H1 (cell line): ENCODE measurements around the gene CRACDL. TPM values are rescaled to one million over a fixed set of nuclear protein-coding genes. Genes with fewer than 3 reads are reported as not detected.

ENCODE experiments used
- CTCF ChIA-PET: fragments of 300-600 bp; sonication (Branson Sonifier 250); formaldehyde crosslinking; loops from one replicate; lab custom pipeline; 2021; ENCODE audit not compliant: partially characterized antibody; lab: Charles Lee
- POLR2A ChIA-PET: fragments of 300-600 bp; sonication (Branson Sonifier 250); formaldehyde crosslinking; loops from one replicate; lab custom pipeline; 2021; ENCODE audit warnings: inconsistent platforms; ENCODE audit not compliant: partially characterized antibody; lab: Charles Lee
- DNase-seq, 2 experiments: peaks; one replicate each; pipeline versions ENCODE4 v3.0.0 to v3.0.0-alpha.2; 2010 to 2022; ENCODE audit warnings: low spot score in 2 of 2, low read depth in 1 of 2, mixed read lengths in 1 of 2
- FAIRE-seq: peaks from 2 replicates; lab custom pipeline; 2011; peaks lifted over from hg19 to GRCh38; lab: Jason Lieb, UNC
- H2AFZ ChIP-seq: 2 replicates; pipeline ENCODE4 v1.8.1; 2012; ENCODE audit warnings: low read length, inconsistent platforms
- H2AK5ac ChIP-seq: 2 replicates; pipeline ENCODE4 v1.6.1; 2013; ENCODE audit warnings: low read depth, low read length
- H2BK120ac ChIP-seq: replicated peaks from 2 replicates; pipeline ENCODE3; 2013; ENCODE audit warnings: low read depth, low read length, inconsistent platforms
- H2BK12ac ChIP-seq: 2 replicates; pipeline ENCODE4 v1.6.1; 2013; ENCODE audit warnings: low read depth, low read length
- H2BK15ac ChIP-seq: 2 replicates; pipeline ENCODE4 v1.6.1; 2013; ENCODE audit warnings: low read length
- H2BK20ac ChIP-seq: 2 replicates; pipeline ENCODE4 v1.6.1; 2013; ENCODE audit warnings: low read length
- H2BK5ac ChIP-seq: 2 replicates; pipeline ENCODE4 v1.6.1; 2013; ENCODE audit warnings: low read depth, low read length
- H3K14ac ChIP-seq: 2 replicates; pipeline ENCODE4 v1.6.1; 2013; ENCODE audit warnings: inconsistent platforms; ENCODE audit not compliant: insufficient read length
- H3K18ac ChIP-seq: 2 replicates; pipeline ENCODE4 v1.6.1; 2013; ENCODE audit warnings: low read length; ENCODE audit errors: extremely low read depth
- H3K23ac ChIP-seq: 2 replicates; pipeline ENCODE4 v1.6.1; 2013; ENCODE audit warnings: inconsistent platforms; ENCODE audit not compliant: insufficient read length
- H3K23me2 ChIP-seq: 2 replicates; pipeline ENCODE4 v1.6.1; 2013; ENCODE audit warnings: low read depth, low read length
- H3K27ac ChIP-seq: 2 replicates; pipeline ENCODE4 v1.6.1; 2011; ENCODE audit warnings: low read depth, low read length, inconsistent platforms
- H3K27me3 ChIP-seq, 4 experiments: replicated peaks in 1 of 4; 1 replicate in 1 of 4; 2 replicates in 3 of 4; pipeline versions ENCODE4 v1.6.1 to v1.8.1; 2011 to 2013; ENCODE audit warnings: low read length in 3 of 4, mild to moderate bottlenecking in 3 of 4, inconsistent platforms in 2 of 4, mixed read lengths in 2 of 4, moderate library complexity in 1 of 4; ENCODE audit not compliant: control insufficient read depth in 3 of 4, insufficient read depth in 3 of 4; ENCODE audit errors: extremely low read depth in 1 of 4
- H3K36me3 ChIP-seq, 4 experiments: 2 replicates each; pipeline versions ENCODE4 v1.6.1 to v1.8.1; 2011 to 2013; ENCODE audit warnings: mild to moderate bottlenecking in 4 of 4, low read length in 3 of 4, moderate library complexity in 2 of 4, control low read depth in 1 of 4, inconsistent platforms in 1 of 4; ENCODE audit not compliant: insufficient read depth in 4 of 4, control insufficient read depth in 2 of 4
- H3K4ac ChIP-seq: replicated peaks from 2 replicates; pipeline ENCODE3; 2013; ENCODE audit warnings: low read length, low read depth, mixed read lengths, inconsistent platforms; ENCODE audit not compliant: insufficient read length
- H3K4me1 ChIP-seq, 4 experiments: replicated peaks in 1 of 4; 1 replicate in 1 of 4; 2 replicates in 3 of 4; pipeline versions ENCODE4 v1.6.1 to v1.8.1; 2011 to 2013; ENCODE audit warnings: low read length in 3 of 4, inconsistent platforms in 2 of 4, mixed read lengths in 1 of 4; ENCODE audit not compliant: insufficient read depth in 4 of 4, control insufficient read depth in 3 of 4
- H3K4me2 ChIP-seq, 2 experiments: 2 replicates each; pipeline versions ENCODE4 v1.6.1 to v1.8.1; 2011 to 2013; ENCODE audit warnings: low read depth in 2 of 2, low read length in 2 of 2, control low read depth in 1 of 2, inconsistent platforms in 1 of 2, mild to moderate bottlenecking in 1 of 2; ENCODE audit not compliant: insufficient read depth in 1 of 2
- H3K4me3 ChIP-seq, 4 experiments: fragments of 200-600, 300-600 bp in 1 of 4; sonication (generic), shearing (Covaris generic), sonication (Bioruptor Twin) in 1 of 4; 2 replicates each; pipeline versions ENCODE4 v1.5.1 to v1.8.1; 2011 to 2016; ENCODE audit warnings: low read length in 4 of 4, low read depth in 3 of 4, control low read depth in 2 of 4, inconsistent platforms in 2 of 4, mild to moderate bottlenecking in 2 of 4, mixed read lengths in 1 of 4, moderate library complexity in 1 of 4; ENCODE audit not compliant: insufficient read depth in 2 of 4; ENCODE audit errors: extremely low read depth in 1 of 4
- H3K56ac ChIP-seq: replicated peaks from 2 replicates; pipeline ENCODE3; 2013; ENCODE audit warnings: low read depth, mild to moderate bottlenecking, mixed read lengths, low read length, inconsistent platforms; ENCODE audit not compliant: insufficient read length
- H3K79me1 ChIP-seq: 2 replicates; pipeline ENCODE4 v1.6.1; 2013; ENCODE audit warnings: low read depth, low read length, control low read depth
- H3K79me2 ChIP-seq, 2 experiments: 2 replicates each; pipeline versions ENCODE4 v1.6.1 to v1.8.1; 2012 to 2013; ENCODE audit warnings: low read length in 2 of 2, mild to moderate bottlenecking in 2 of 2, inconsistent platforms in 1 of 2; ENCODE audit not compliant: insufficient read depth in 2 of 2, control insufficient read depth in 1 of 2
- H3K9ac ChIP-seq, 4 experiments: replicated peaks in 1 of 4; 1 replicate in 1 of 4; 2 replicates in 3 of 4; pipeline versions ENCODE4 v1.6.1 to v1.8.1; 2011 to 2013; ENCODE audit warnings: low read depth in 3 of 4, low read length in 3 of 4, control low read depth in 2 of 4, mild to moderate bottlenecking in 2 of 4, moderate library complexity in 2 of 4, inconsistent platforms in 1 of 4; ENCODE audit errors: extremely low read depth in 1 of 4
- H3K9me3 ChIP-seq, 2 experiments: 2 replicates each; pipeline versions ENCODE4 v1.6.1 to v1.8.1; 2012 to 2013; ENCODE audit warnings: mild to moderate bottlenecking in 2 of 2, moderate library complexity in 2 of 2, control low read depth in 1 of 2, inconsistent platforms in 1 of 2, low read depth in 1 of 2, low read length in 1 of 2, mixed read lengths in 1 of 2; ENCODE audit not compliant: insufficient read depth in 2 of 2
- H4K20me1 ChIP-seq, 2 experiments: replicated peaks in 1 of 2; 2 replicates each; pipeline versions ENCODE3 to v1.8.1; 2011 to 2013; ENCODE audit warnings: inconsistent platforms in 2 of 2, low read length in 2 of 2, mild to moderate bottlenecking in 1 of 2; ENCODE audit not compliant: insufficient read depth in 2 of 2, control insufficient read depth in 1 of 2
- H4K5ac ChIP-seq: 2 replicates; pipeline ENCODE4 v1.6.1; 2013; ENCODE audit warnings: low read length, low read depth, mixed read lengths, inconsistent platforms; ENCODE audit not compliant: insufficient read length
- H4K8ac ChIP-seq: 2 replicates; pipeline ENCODE4 v1.8.0; 2013; ENCODE audit warnings: mild to moderate bottlenecking, moderate library complexity, low read length, inconsistent platforms; ENCODE audit not compliant: insufficient read depth; ENCODE audit errors: extremely low read depth
- H4K91ac ChIP-seq: replicated peaks from 2 replicates; pipeline ENCODE3; 2013; ENCODE audit warnings: low read length, mixed read lengths, inconsistent platforms; ENCODE audit not compliant: insufficient read length
- ATF3 ChIP-seq: IDR thresholded peaks from 2 replicates; pipeline ENCODE4 v1.6.1; 2011; ENCODE audit warnings: low read depth, mild to moderate bottlenecking, low read length; ENCODE audit not compliant: insufficient read depth
- BACH1 ChIP-seq: IDR thresholded peaks from 2 replicates; pipeline ENCODE4 v1.6.1; 2012; ENCODE audit warnings: low read length, improper control_type of control experiment
- CEBPB ChIP-seq: IDR thresholded peaks from 2 replicates; pipeline ENCODE4 v1.6.1; 2012; ENCODE audit warnings: low read depth, low read length
- EGR1 ChIP-seq: IDR thresholded peaks from 2 replicates; pipeline ENCODE4 v1.6.1; 2011; ENCODE audit warnings: low read depth, low read length, borderline replicate concordance
- FOSL1 ChIP-seq: IDR thresholded peaks from 2 replicates; pipeline ENCODE4 v1.6.1; 2011; ENCODE audit warnings: mild to moderate bottlenecking, low read depth, low read length, moderate library complexity; ENCODE audit not compliant: insufficient read depth
- JUN ChIP-seq: IDR thresholded peaks from 2 replicates; pipeline ENCODE4 v1.6.1; 2011; ENCODE audit warnings: low read depth, mild to moderate bottlenecking, improper control_type of control experiment, low read length
- KDM1A ChIP-seq: fragments of 200-600, 300-600 bp; sonication (generic); IDR thresholded peaks from 2 replicates; pipeline ENCODE4 v1.7.1; 2016; ENCODE audit warnings: mild to moderate bottlenecking, low read length, borderline replicate concordance
- KDM5A ChIP-seq: fragments of 200-600 bp; IDR thresholded peaks from 2 replicates; pipeline ENCODE4 v1.7.1; 2012; ENCODE audit warnings: mild to moderate bottlenecking, low read length, inconsistent platforms, mixed read lengths
- NRF1 ChIP-seq: IDR thresholded peaks from 2 replicates; pipeline ENCODE4 v1.6.1; 2011; ENCODE audit warnings: mild to moderate bottlenecking, low read depth, low read length, improper control_type of control experiment
- POU5F1 ChIP-seq: IDR thresholded peaks from 2 replicates; pipeline ENCODE4 v1.6.1; 2011; ENCODE audit warnings: low read depth, mild to moderate bottlenecking, low read length, moderate library complexity
- SAP30 ChIP-seq: fragments of 300-600 bp; sonication (generic); IDR thresholded peaks from 2 replicates; pipeline ENCODE4 v1.7.1; 2012; ENCODE audit warnings: low read length, moderate library complexity, mild to moderate bottlenecking, inconsistent platforms; ENCODE audit not compliant: insufficient read depth, insufficient replicate concordance
- SIN3A ChIP-seq, 2 experiments: IDR thresholded peaks in 1 of 2; conservative IDR thresholded peaks in 1 of 2; 2 replicates each; pipeline ENCODE4 v1.6.1; 2011 to 2012; ENCODE audit warnings: low read length in 2 of 2, improper control_type of control experiment in 1 of 2, low read depth in 1 of 2, mild to moderate bottlenecking in 1 of 2
- SUZ12 ChIP-seq: fragments of 200-600 bp; sonication (generic); IDR thresholded peaks from 2 replicates; pipeline ENCODE4 v1.6.1; 2012; ENCODE audit warnings: mild to moderate bottlenecking, inconsistent platforms, low read length, moderate library complexity, mixed read lengths
- TBP ChIP-seq: IDR thresholded peaks from 2 replicates; pipeline ENCODE4 v1.6.1; 2011; ENCODE audit warnings: low read depth, low read length, improper control_type of control experiment
- TEAD4 ChIP-seq: IDR thresholded peaks from 2 replicates; pipeline ENCODE4 v1.6.1; 2012; ENCODE audit warnings: low read depth, low read length, inconsistent platforms, mixed read lengths
- WGBS, 2 experiments: shearing (Covaris generic) in 1 of 2; methylation state at CpG; one replicate each; pipeline versions ENCODE4 v1.1.6 to v1.1.7; 2013 to 2015; ENCODE audit warnings: low lambda C conversion rate in 2 of 2, mixed read lengths in 2 of 2, inconsistent platforms in 1 of 2, low coverage in 1 of 2, missing lambda C conversion rate in 1 of 2; ENCODE audit not compliant: insufficient replicate concordance in 2 of 2, insufficient coverage in 1 of 2, insufficient read length in 1 of 2; ENCODE audit errors: extremely low coverage in 1 of 2, missing lambda C conversion rate in 1 of 2; 5-methylcytosine and 5-hydroxymethylcytosine counted together
- polyA plus RNA-seq, 7 experiments: library from polyadenylated mRNA; depleted of rRNA in 3 of 7; stranded (reverse) in 5 of 7; unstranded in 2 of 7; fragments of >200 nt in 5 of 7; fragments of 200-250 nt in 2 of 7; gene quantifications; 1 replicate in 5 of 7; 2 replicates in 1 of 7; 4 replicates in 1 of 7; pipeline versions ENCODE4 v1.2.1 to v1.2.3, GENCODE V29; 2011 to 2013; ENCODE audit warnings: missing spikeins in 2 of 7, mixed read lengths in 2 of 7
- total RNA-seq: library from RNA; stranded (reverse); fragmentation: NEBNext Ultra II Directional; extraction: Animal tissue kit (Norgen Biotek cat#: 25700); gene quantifications from 2 replicates; pipeline ENCODE4 v1.2.1, GENCODE V29; 2021

The CRACDL gene
- total and polyA plus RNA-seq, 2 of the 8 experiments (the other 6 are each of a cell fraction or from before 2014, with no cell fraction given), result 0.07 to 0.38 TPM

DNA sequence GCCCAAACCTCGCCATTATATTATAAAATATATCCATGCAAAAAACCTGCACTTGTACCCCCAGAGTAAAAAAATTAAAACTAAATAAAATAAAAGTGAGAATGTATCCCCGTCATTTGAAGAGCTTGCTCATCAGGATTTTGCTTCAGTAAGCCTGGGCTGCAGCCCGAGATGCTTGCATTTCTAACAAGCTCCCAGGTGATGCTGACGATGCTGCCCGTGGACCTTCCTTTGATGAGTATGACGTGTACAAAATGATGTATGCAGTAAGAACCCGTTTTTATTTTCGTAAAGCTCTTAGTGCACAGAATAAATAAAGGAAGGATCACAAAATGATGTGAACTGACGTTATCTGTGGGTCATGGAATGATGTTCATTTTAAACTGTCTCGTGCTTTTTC lies 63.5 kb downstream of the CRACDL start:
- no peaks in the 10 kb centered on the region for H3K9me3 ChIP-seq
- H4K8ac ChIP-seq, result no peak overlapping the region
- H3K23me2 ChIP-seq, result no peaks in the 10 kb centered on the region
- H3K27me3 ChIP-seq, result no peaks in the 10 kb centered on the region
- DNase-seq (peak in 1 of 2 experiments; percentile 13), FAIRE-seq (no peak)
- no peak overlapping the region for H3K14ac ChIP-seq
- H3K56ac ChIP-seq, result no peak overlapping the region
- no peak overlapping the region for H2BK120ac ChIP-seq
- no peak overlapping the region for H2AFZ ChIP-seq
- H4K5ac ChIP-seq, result no peak overlapping the region
- no peak overlapping the region for H2BK5ac ChIP-seq
- H3K4me1 ChIP-seq, result peaks cover 0 to 8% (median 6%) of the 10 kb centered on the region in 4 experiments; a peak in 5 of 7 replicates
- H3K4me3 ChIP-seq, result no peak overlapping the region
- no peak overlapping the region for H3K9ac ChIP-seq
- no peak overlapping the region for H2AK5ac ChIP-seq
- H2BK20ac ChIP-seq, result no peak overlapping the region
- H3K18ac ChIP-seq, result no peak overlapping the region
- H3K23ac ChIP-seq, result no peak overlapping the region
- no peak overlapping the region for H2BK15ac ChIP-seq
- no peaks in the 10 kb centered on the region for H4K20me1 ChIP-seq
- H4K91ac ChIP-seq, result no peak overlapping the region
- H3K4ac ChIP-seq, result no peak overlapping the region
- no peaks in the 10 kb centered on the region for H3K36me3 ChIP-seq
- ChIA-PET CTCF (interaction anchor here (1.3 kb wide), 1 partner anchor 193 kb away, joined by 3 read pairs; no protein-coding TSS in a partner anchor), POLR2A (no interaction called here)
- no peak overlapping the region for H2BK12ac ChIP-seq
- no peaks in the 10 kb centered on the region for H3K79me1 ChIP-seq
- 86% methylated on average over 10 of the region's 10 CpGs; no CpG with 5 or more reads in 1 of the 2 experiments for WGBS, 2 experiments
- no peak overlapping the region for H3K4me2 ChIP-seq
- H3K79me2 ChIP-seq, result no peaks in the 10 kb centered on the region
- H3K27ac ChIP-seq, result no peak overlapping the region
- TF ChIP-seq JUN, result no peak
- no peak for TF ChIP-seq TBP
- TF ChIP-seq TEAD4, result no peak
- no peak for TF ChIP-seq FOSL1
- no peak for TF ChIP-seq CEBPB
- TF ChIP-seq NRF1, result no peak
- no peak for TF ChIP-seq SAP30
- TF ChIP-seq SUZ12, result no peak
- TF ChIP-seq POU5F1, result no peak
- no peak for TF ChIP-seq SIN3A (conservative IDR thresholded peaks at IDR 0.05 in 1 of 2, IDR thresholded peaks at IDR 0.05 in 1 of 2; ENCODE audit: low read depth in 1 of 2, low read length in 2 of 2)
- TF ChIP-seq KDM5A, result no peak
- no peak for TF ChIP-seq ATF3
- no peak for TF ChIP-seq EGR1
- TF ChIP-seq KDM1A, result no peak
- no peak for TF ChIP-seq BACH1
